Mesendoderm (in vitro differentiated cells): ENCODE results near the gene DGKH.

ENCODE experiments used
- DNase-seq: peaks from one replicate; pipeline ENCODE4 v3.0.0; 2013
- H2AK5ac ChIP-seq: 2 replicates; pipeline ENCODE4 v1.6.1; 2013; ENCODE audit warnings: low read length, inconsistent platforms
- H2BK120ac ChIP-seq: 2 replicates; pipeline ENCODE4 v1.6.1; 2013; ENCODE audit warnings: low read depth, mild to moderate bottlenecking, low read length, moderate library complexity, mixed read lengths
- H2BK15ac ChIP-seq: replicated peaks from 2 replicates; pipeline ENCODE4 v1.6.1; 2013; ENCODE audit warnings: low read depth, mild to moderate bottlenecking, moderate library complexity
- H2BK5ac ChIP-seq: 2 replicates; pipeline ENCODE4 v1.6.1; 2013; ENCODE audit warnings: low read length, inconsistent platforms
- H3K18ac ChIP-seq: 2 replicates; pipeline ENCODE4 v1.6.1; 2013; ENCODE audit warnings: mild to moderate bottlenecking, low read length, mixed read lengths
- H3K23ac ChIP-seq: one replicate; pipeline ENCODE4 v1.6.1; 2013; ENCODE audit warnings: low read length
- H3K27ac ChIP-seq: 2 replicates; pipeline ENCODE4 v1.5.1; 2013; ENCODE audit warnings: low read depth, mild to moderate bottlenecking, inconsistent platforms, low read length, moderate library complexity
- H3K27me3 ChIP-seq: 2 replicates; pipeline ENCODE4 v1.6.1; 2013; ENCODE audit warnings: low read length, control low read depth, mild to moderate bottlenecking, inconsistent platforms; ENCODE audit not compliant: insufficient read depth, poor library complexity
- H3K36me3 ChIP-seq: 2 replicates; pipeline ENCODE4 v1.6.1; 2013; ENCODE audit warnings: low read length, inconsistent platforms; ENCODE audit not compliant: control insufficient read depth, insufficient read depth
- H3K4ac ChIP-seq: one replicate; pipeline ENCODE4 v1.6.1; 2013; ENCODE audit warnings: low read depth, mild to moderate bottlenecking, low read length, moderate library complexity
- H3K4me1 ChIP-seq: 2 replicates; pipeline ENCODE4 v1.6.1; 2013; ENCODE audit warnings: low read depth, low read length, inconsistent platforms; ENCODE audit not compliant: control insufficient read depth
- H3K4me2 ChIP-seq: 2 replicates; pipeline ENCODE4 v1.6.1; 2013; ENCODE audit warnings: low read length
- H3K4me3 ChIP-seq: 2 replicates; pipeline ENCODE4 v1.5.1; 2013; ENCODE audit warnings: mild to moderate bottlenecking, low read length
- H3K56ac ChIP-seq: one replicate; pipeline ENCODE4 v1.6.1; 2013; ENCODE audit warnings: low read length
- H3K79me1 ChIP-seq: 2 replicates; pipeline ENCODE4 v1.6.1; 2013; ENCODE audit warnings: low read length, inconsistent platforms
- H3K79me2 ChIP-seq: 2 replicates; pipeline ENCODE4 v1.6.1; 2013; ENCODE audit warnings: mild to moderate bottlenecking, low read length; ENCODE audit not compliant: control insufficient read depth, insufficient read depth
- H3K9ac ChIP-seq: 2 replicates; pipeline ENCODE4 v1.6.1; 2013; ENCODE audit warnings: low read length, inconsistent platforms
- H4K5ac ChIP-seq: one replicate; pipeline ENCODE4 v1.6.1; 2013; ENCODE audit warnings: low read length
- H4K8ac ChIP-seq: one replicate; pipeline ENCODE4 v1.6.1; 2013; ENCODE audit warnings: low read depth, mild to moderate bottlenecking, control low read depth, low read length, moderate library complexity
- WGBS: extraction: QIAGEN DNeasy Blood & Tissue Kit; methylation state at CpG from one replicate; pipeline ENCODE4 v1.1.7; 2013; ENCODE audit warnings: low lambda C conversion rate, missing lambda C conversion rate; ENCODE audit not compliant: insufficient coverage; ENCODE audit errors: extremely low coverage; 5-methylcytosine and 5-hydroxymethylcytosine counted together

Gene DGKH

DNA sequence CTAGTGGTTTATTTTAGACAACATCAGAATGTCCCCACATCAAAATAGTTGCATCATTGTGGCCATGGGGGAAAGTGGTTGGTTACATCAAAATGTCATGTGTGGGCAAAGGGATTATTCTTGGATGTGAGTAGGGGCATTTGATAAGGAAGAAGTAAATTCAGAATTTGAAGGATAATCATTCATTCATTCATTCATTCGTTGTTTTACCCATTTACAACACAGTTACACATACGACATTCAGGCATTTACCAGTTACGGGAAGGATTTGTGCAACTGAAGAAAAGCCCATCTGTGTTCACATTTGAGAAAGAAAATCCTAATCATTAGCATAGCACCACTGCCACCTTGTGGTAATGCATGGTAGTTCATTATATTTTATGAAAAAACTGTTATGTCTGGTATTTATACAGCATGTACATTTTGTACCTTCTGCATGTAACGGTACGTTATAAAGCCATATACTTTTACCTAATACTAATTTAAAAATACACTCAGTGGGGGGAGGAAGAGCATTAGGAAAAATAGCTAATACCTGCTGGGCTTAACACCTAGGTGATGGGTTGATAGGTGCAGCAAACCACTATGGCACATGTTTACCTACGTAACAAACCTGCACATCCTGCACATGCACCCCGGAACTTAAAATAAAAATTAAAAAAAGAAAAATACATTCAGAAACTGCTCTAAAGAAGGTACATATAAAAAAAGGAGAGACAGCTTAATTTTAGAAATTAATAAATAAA lies 62.1 kb downstream of the DGKH start:
- no peak overlapping the region for H3K56ac ChIP-seq
- no peak overlapping the region for H3K4ac ChIP-seq
- H3K4me1 ChIP-seq: no peaks in the 10 kb centered on the region
- no peaks in the 10 kb centered on the region for H3K36me3 ChIP-seq
- no peak overlapping the region for H3K27ac ChIP-seq
- H3K23ac ChIP-seq: no peak overlapping the region
- H3K9ac ChIP-seq: no peak overlapping the region
- no peak overlapping the region for H2BK15ac ChIP-seq
- DNase-seq: peak; percentile 49
- H2BK5ac ChIP-seq: no peak overlapping the region
- H3K4me3 ChIP-seq: no peak overlapping the region
- no peaks in the 10 kb centered on the region for H3K27me3 ChIP-seq
- no peak overlapping the region for H3K18ac ChIP-seq
- H3K4me2 ChIP-seq: no peak overlapping the region
- H2AK5ac ChIP-seq: no peak overlapping the region
- no peaks in the 10 kb centered on the region for H3K79me1 ChIP-seq
- no peak overlapping the region for H4K5ac ChIP-seq
- no CpG with 5 or more reads among the region's 7 CpGs for WGBS
- no peaks in the 10 kb centered on the region for H3K79me2 ChIP-seq
- no peak overlapping the region for H2BK120ac ChIP-seq
- no peak overlapping the region for H4K8ac ChIP-seq

DNA sequence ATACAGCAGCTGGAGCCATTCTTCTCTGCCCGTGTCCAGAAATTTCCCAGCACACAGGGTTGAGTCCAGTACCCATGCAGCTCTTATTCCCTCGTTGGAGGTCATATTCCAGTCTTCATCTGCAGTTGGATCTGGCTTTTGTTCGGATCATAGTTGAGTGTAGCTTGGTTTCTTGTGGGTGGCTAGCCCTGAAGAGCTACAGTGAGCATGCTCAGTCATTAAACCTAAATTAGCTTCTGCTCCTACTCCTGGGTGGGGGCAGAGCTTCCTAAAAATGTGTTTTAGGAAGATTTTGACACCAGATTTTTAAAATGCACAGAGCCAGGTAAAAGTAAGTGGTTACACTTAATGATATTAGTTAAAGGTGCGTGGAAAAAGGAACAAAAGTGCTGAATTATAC lies 64.4 kb downstream of the DGKH start:
- Histone ChIP-seq H3K4me1 (no peaks in the 10 kb centered on the region), H3K9ac (no peak overlapping the region), H3K79me1 (no peaks in the 10 kb centered on the region), H3K56ac (no peak overlapping the region), H3K4me3 (no peak overlapping the region), H4K8ac (no peak overlapping the region), H3K4ac (no peak overlapping the region), H3K79me2 (no peaks in the 10 kb centered on the region), H2BK120ac (no peak overlapping the region), H3K18ac (no peak overlapping the region), H4K5ac (no peak overlapping the region), H3K27ac (no peak overlapping the region), H3K4me2 (no peak overlapping the region), H3K23ac (no peak overlapping the region), H3K36me3 (no peaks in the 10 kb centered on the region), H3K27me3 (no peaks in the 10 kb centered on the region), H2BK5ac (no peak overlapping the region), H2AK5ac (no peak overlapping the region), H2BK15ac (no peak overlapping the region)
- DNase-seq: no peak
- no CpG with 5 or more reads among the region's 4 CpGs for whole genome bisulfite sequencing

DNA sequence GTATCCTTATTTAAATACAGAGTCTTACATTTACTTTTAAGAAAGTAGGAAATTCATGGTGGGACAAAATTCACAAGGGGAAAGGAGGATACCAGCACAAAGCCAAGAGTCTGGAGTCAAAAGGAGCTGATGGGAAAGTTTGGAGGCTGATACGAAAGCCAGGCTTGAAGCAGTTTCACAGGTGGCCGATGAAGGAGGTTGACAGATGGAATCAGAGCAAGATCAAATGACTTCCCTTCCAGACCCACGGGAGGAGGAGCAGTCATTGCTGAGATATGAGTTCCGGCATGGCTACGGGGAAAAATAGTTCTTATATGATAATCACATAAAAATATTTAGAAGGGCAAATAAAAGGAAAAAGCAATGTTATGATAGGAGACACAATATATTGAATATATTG lies 65.0 kb downstream of the DGKH start:
- Histone ChIP-seq H3K4ac (no peak overlapping the region), H2BK120ac (no peak overlapping the region), H3K79me1 (no peaks in the 10 kb centered on the region), H3K23ac (no peak overlapping the region), H3K9ac (no peak overlapping the region), H3K4me1 (no peaks in the 10 kb centered on the region), H4K5ac (no peak overlapping the region), H3K79me2 (no peaks in the 10 kb centered on the region), H3K4me3 (no peak overlapping the region), H3K27ac (no peak overlapping the region), H2BK15ac (no peak overlapping the region), H2AK5ac (no peak overlapping the region), H3K4me2 (no peak overlapping the region), H4K8ac (no peak overlapping the region), H3K36me3 (no peaks in the 10 kb centered on the region), H3K27me3 (no peaks in the 10 kb centered on the region), H3K56ac (no peak overlapping the region), H2BK5ac (no peak overlapping the region), H3K18ac (no peak overlapping the region)
- no CpG with 5 or more reads among the region's 5 CpGs for WGBS
- no peak for DNase-seq

DNA sequence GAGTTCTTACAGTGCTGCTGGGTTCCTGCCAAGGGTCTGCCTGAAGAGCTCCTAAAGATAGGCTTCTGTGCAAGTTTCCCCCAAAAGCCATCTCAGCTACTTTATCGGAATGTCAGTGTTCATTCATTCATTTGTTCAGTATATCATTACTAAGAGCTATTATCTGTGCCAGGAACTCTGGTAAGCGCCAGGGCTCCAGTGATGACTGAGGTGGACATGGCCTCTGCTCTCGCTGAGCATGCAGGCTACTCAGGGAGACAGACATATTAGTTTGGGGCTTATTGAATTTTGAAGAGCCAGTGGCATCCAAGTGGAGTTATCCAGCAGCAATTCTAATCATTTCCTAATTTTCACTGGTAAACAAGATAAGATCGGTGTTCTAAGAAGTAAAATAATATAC lies 65.8 kb downstream of the DGKH start:
- no peak overlapping the region for H4K8ac ChIP-seq
- H3K4ac ChIP-seq: no peak overlapping the region
- H3K27ac ChIP-seq: no peak overlapping the region
- WGBS: no CpG with 5 or more reads among the region's 4 CpGs
- no peak overlapping the region for H3K23ac ChIP-seq
- H3K36me3 ChIP-seq: no peaks in the 10 kb centered on the region
- H3K4me1 ChIP-seq: no peaks in the 10 kb centered on the region
- H3K4me2 ChIP-seq: no peak overlapping the region
- no peak for DNase-seq
- H3K18ac ChIP-seq: no peak overlapping the region
- H4K5ac ChIP-seq: no peak overlapping the region
- H3K27me3 ChIP-seq: no peaks in the 10 kb centered on the region
- no peak overlapping the region for H3K4me3 ChIP-seq
- no peaks in the 10 kb centered on the region for H3K79me2 ChIP-seq
- H2BK120ac ChIP-seq: no peak overlapping the region
- H2AK5ac ChIP-seq: no peak overlapping the region
- H2BK5ac ChIP-seq: no peak overlapping the region
- no peak overlapping the region for H2BK15ac ChIP-seq
- no peak overlapping the region for H3K9ac ChIP-seq
- no peak overlapping the region for H3K56ac ChIP-seq
- no peaks in the 10 kb centered on the region for H3K79me1 ChIP-seq

DNA sequence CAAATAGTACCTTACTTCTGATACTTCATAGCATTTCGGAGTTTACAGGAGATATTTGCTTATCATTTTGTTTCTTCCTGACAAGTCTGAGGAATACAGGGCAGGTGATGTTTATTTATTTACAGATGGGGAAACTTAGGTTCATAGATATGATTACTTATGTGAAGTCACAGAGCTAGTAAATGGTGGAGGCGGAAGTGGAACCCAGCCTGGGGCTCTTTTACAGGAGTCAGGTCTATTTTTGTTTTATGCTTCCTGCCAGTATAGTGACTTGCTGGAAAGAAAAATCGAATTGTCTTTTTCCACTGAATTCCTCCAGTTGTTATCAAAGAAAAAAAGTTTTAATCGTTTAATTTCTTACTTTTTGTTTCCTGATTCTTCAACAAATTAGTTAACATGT lies 66.5 kb downstream of the DGKH start:
- Histone ChIP-seq H3K27me3 (no peaks in the 10 kb centered on the region), H2BK120ac (no peak overlapping the region), H3K79me2 (no peaks in the 10 kb centered on the region), H4K5ac (no peak overlapping the region), H3K27ac (no peak overlapping the region), H4K8ac (no peak overlapping the region), H3K23ac (no peak overlapping the region), H3K79me1 (no peaks in the 10 kb centered on the region), H3K4me1 (no peaks in the 10 kb centered on the region), H2BK15ac (no peak overlapping the region), H3K36me3 (no peaks in the 10 kb centered on the region), H2BK5ac (no peak overlapping the region), H3K4me3 (no peak overlapping the region), H3K4ac (no peak overlapping the region), H2AK5ac (no peak overlapping the region), H3K4me2 (no peak overlapping the region), H3K18ac (no peak overlapping the region), H3K9ac (no peak overlapping the region), H3K56ac (no peak overlapping the region)
- WGBS: no CpG with 5 or more reads among the region's 4 CpGs
- DNase-seq: no peak

DNA sequence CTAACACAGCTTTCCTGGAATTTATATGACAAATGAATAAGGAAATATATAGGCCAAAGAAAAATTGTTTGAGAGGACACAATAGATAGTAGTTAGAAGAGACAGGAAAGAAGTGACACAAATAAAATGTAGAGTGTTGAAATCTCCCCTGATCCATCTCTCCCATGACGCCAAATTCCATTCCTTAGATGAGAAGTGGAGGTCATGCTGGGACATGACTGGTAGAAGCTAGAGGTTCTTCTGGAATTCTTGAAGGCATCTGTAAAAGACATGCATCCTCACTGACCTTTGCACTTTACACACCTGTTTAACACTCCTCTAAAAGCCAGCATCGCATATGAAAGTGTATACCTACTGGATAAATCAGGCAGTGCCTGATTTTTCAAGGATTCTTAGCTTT lies 67.8 kb downstream of the DGKH start:
- Histone ChIP-seq H2BK15ac (no peak overlapping the region), H3K27ac (no peak overlapping the region), H3K18ac (no peak overlapping the region), H4K8ac (no peak overlapping the region), H3K79me1 (no peaks in the 10 kb centered on the region), H3K79me2 (no peaks in the 10 kb centered on the region), H2BK5ac (no peak overlapping the region), H3K36me3 (no peaks in the 10 kb centered on the region), H2BK120ac (no peak overlapping the region), H3K23ac (no peak overlapping the region), H3K27me3 (no peaks in the 10 kb centered on the region), H4K5ac (no peak overlapping the region), H3K9ac (no peak overlapping the region), H2AK5ac (no peak overlapping the region), H3K56ac (no peak overlapping the region), H3K4me1 (no peaks in the 10 kb centered on the region), H3K4ac (no peak overlapping the region), H3K4me3 (no peak overlapping the region), H3K4me2 (no peak overlapping the region)
- WGBS: no CpG with 5 or more reads among the region's 2 CpGs
- DNase-seq: no peak
